ENCODE data around the gene RNF225. TPM values are rescaled to one million over a fixed set of nuclear protein-coding genes. Genes with fewer than 3 reads are reported as not detected.

The RNF225 gene
- total and polyA plus RNA-seq, 9 of the 15 experiments (the other 6 are each of a cell fraction or from before 2014, with no cell fraction given), result 0.33 TPM; not detected in 8

DNA sequence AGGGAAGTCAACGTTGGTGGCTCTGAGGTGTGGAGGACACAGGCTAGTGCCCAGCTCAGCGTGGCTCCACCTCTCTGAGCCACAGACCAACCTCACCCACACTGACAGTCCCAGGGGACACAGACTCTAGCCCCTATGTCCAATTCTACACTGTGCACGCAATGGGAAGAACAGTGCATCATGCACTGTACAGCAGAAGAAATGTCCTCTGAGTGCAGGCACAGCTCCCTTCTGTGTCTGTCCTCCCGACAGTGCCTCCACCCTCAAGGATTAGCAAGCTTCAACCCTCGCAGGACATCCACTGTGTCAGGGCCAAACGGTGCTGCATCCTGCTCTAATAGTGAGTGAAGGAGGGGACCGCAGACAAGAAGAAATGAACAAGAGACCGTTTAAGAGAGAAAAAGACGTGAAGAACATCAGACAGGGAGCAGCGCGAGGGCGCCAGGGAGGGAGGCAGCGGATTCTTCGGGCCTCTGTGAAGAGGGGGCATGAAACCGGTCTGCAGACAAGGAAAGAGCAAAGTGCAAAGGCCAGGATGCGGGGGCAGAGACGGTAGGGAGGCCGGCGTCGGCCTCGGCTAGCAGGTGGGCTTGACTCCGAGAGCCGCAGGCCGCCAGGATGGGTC lies 15.3 kb upstream of the RNF225 start (continued):
- no peak for TF ChIP-seq SMAD3 (CRISPR knock-in tag; conservative IDR thresholded peaks at IDR 0.05)
- TF ChIP-seq KLF16 (IDR thresholded peaks at IDR 0.05), result no peak
- no peak for TF ChIP-seq PPARD (CRISPR knock-in tag; IDR thresholded peaks at IDR 0.05)
- TF ChIP-seq C11orf30 (IDR thresholded peaks at IDR 0.05; ENCODE audit: low read depth), result no peak
- TF ChIP-seq AFF4 (CRISPR knock-in tag; IDR thresholded peaks at IDR 0.05), result no peak
- TF ChIP-seq NR1H2 (CRISPR knock-in tag; IDR thresholded peaks at IDR 0.05), result no peak
- TF ChIP-seq XRCC4 (IDR thresholded peaks at IDR 0.05; ENCODE audit: extremely low read depth, insufficient read depth, insufficient read length), result no peak
- no peak for TF ChIP-seq U2AF1 (optimal IDR thresholded peaks at IDR 0.05; ENCODE audit: low read depth, low read length)
- TF ChIP-seq, protein P1, sequence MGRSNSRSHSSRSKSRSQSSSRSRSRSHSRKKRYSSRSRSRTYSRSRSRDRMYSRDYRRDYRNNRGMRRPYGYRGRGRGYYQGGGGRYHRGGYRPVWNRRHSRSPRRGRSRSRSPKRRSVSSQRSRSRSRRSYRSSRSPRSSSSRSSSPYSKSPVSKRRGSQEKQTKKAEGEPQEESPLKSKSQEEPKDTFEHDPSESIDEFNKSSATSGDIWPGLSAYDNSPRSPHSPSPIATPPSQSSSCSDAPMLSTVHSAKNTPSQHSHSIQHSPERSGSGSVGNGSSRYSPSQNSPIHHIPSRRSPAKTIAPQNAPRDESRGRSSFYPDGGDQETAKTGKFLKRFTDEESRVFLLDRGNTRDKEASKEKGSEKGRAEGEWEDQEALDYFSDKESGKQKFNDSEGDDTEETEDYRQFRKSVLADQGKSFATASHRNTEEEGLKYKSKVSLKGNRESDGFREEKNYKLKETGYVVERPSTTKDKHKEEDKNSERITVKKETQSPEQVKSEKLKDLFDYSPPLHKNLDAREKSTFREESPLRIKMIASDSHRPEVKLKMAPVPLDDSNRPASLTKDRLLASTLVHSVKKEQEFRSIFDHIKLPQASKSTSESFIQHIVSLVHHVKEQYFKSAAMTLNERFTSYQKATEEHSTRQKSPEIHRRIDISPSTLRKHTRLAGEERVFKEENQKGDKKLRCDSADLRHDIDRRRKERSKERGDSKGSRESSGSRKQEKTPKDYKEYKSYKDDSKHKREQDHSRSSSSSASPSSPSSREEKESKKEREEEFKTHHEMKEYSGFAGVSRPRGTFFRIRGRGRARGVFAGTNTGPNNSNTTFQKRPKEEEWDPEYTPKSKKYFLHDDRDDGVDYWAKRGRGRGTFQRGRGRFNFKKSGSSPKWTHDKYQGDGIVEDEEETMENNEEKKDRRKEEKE (IDR thresholded peaks at IDR 0.05; ENCODE audit: borderline replicate concordance in 1 of 2, control insufficient read depth in 1 of 2, low read depth in 2 of 2, low read length in 1 of 2), result no peak
- TF ChIP-seq ZNF12 (CRISPR knock-in tag; IDR thresholded peaks at IDR 0.05), result peak; percentile 80; the same call in 1 of the 2 replicates
- no peak for TF ChIP-seq CHD2 (IDR thresholded peaks at IDR 0.05; ENCODE audit: low read depth, low read length)
- TF ChIP-seq SRF (CRISPR knock-in tag; IDR thresholded peaks at IDR 0.05), result peak in 1 of 2 experiments; percentile 24; a peak in 1 of 4 replicates
- TF ChIP-seq KDM5B (IDR thresholded peaks at IDR 0.05; ENCODE audit: insufficient replicate concordance, low read depth, low read length), result peak; percentile 57
- TF ChIP-seq TAF15 (IDR thresholded peaks at IDR 0.05; ENCODE audit: low read depth, low read length), result no peak
- TF ChIP-seq CREB1 (IDR thresholded peaks at IDR 0.05), result no peak
- no peak for TF ChIP-seq CREB1 (CRISPR knock-in tag; IDR thresholded peaks at IDR 0.05)
- TF ChIP-seq THRAP3 (IDR thresholded peaks at IDR 0.05; ENCODE audit: borderline replicate concordance), result peak; percentile 56; the same call in 1 of the 2 replicates
- no peak for TF ChIP-seq HLTF (IDR thresholded peaks at IDR 0.05)
- no peak for TF ChIP-seq ZNF143 (CRISPR knock-in tag; IDR thresholded peaks at IDR 0.05)
- no peak for TF ChIP-seq FOSL1 (tag; conservative IDR thresholded peaks at IDR 0.05)
